Sigmoid colon (tissue), 4 donors: ENCODE data around the gene PPP6R3.

Experiments used
- POLR2AphosphoS5 ChIP-seq, 4 donors: sonication (generic); formaldehyde crosslinking; IDR thresholded peaks; one replicate each; pipeline ENCODE4 v1.6.1; 2017; ENCODE audit warnings: antibody characterized with exemption in 4 of 4
- TF ChIP-seq, protein P1 (sequence below), 4 experiments: fragments of 450-650 bp in 3 of 4; fragments of 200-600 bp in 1 of 4; IDR thresholded peaks; one replicate each; pipeline ENCODE4 v1.5.1; 2016 to 2019; ENCODE audit warnings: antibody characterized with exemption in 4 of 4, mild to moderate bottlenecking in 3 of 4, moderate library complexity in 2 of 4

DNA sequence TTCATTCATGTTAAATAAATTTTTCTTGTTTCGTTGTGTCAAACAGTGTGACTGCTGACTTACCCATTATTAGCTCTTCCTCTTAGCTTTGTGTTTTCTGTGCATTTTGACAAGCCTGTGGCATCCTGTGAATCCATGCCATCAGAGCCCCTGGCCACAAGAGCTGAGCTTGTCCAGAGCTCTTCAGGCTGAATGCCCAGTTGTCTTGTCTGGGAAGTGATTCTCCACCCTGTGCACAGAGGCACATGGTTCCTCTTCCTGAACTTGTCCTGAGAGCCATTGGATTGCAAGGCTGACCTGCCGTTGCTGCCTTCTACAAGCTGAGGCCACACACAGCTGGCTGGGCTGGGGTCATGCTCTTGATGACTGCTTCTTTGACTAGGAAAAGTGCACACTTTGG, 64.1 kb downstream of the PPP6R3 start:
- TF ChIP-seq, protein P1, sequence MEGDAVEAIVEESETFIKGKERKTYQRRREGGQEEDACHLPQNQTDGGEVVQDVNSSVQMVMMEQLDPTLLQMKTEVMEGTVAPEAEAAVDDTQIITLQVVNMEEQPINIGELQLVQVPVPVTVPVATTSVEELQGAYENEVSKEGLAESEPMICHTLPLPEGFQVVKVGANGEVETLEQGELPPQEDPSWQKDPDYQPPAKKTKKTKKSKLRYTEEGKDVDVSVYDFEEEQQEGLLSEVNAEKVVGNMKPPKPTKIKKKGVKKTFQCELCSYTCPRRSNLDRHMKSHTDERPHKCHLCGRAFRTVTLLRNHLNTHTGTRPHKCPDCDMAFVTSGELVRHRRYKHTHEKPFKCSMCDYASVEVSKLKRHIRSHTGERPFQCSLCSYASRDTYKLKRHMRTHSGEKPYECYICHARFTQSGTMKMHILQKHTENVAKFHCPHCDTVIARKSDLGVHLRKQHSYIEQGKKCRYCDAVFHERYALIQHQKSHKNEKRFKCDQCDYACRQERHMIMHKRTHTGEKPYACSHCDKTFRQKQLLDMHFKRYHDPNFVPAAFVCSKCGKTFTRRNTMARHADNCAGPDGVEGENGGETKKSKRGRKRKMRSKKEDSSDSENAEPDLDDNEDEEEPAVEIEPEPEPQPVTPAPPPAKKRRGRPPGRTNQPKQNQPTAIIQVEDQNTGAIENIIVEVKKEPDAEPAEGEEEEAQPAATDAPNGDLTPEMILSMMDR (IDR thresholded peaks at IDR 0.05): no peak
- TF ChIP-seq POLR2AphosphoS5 (IDR thresholded peaks at IDR 0.05): no peak
